ENCODE results near the gene NEURL2.
A peak's percentile ranks its signal among the peaks of the same experiment; 100 is the strongest.

The NEURL2 gene

GRCh38 chr20:45842169-45842812 is 48.7 kb downstream of the NEURL2 start:
- no peaks in the 10 kb centered on the region for H3K27me3 ChIP-seq (ENCODE audit: insufficient read depth, poor library complexity, severe bottlenecking)
- peaks cover 68% of the 10 kb centered on the region for H3K36me3 ChIP-seq (ENCODE audit: low read depth)
- DNase-seq (ENCODE audit: low spot score), result no peak
- no peaks in the 10 kb centered on the region for H3K4me1 ChIP-seq (ENCODE audit: insufficient read depth, poor library complexity, severe bottlenecking)
- no peak overlapping the region for H3K27ac ChIP-seq (ENCODE audit: poor library complexity, severe bottlenecking)
- TF ChIP-seq CTCF (IDR thresholded peaks at IDR 0.05; ENCODE audit: poor library complexity, severe bottlenecking), result no peak
- 0 out of 3 replicates have a peak, but pooled peaks have one; percentile 5 for ATAC-seq (ENCODE audit: low read depth)
- no peak overlapping the region for H3K4me3 ChIP-seq (ENCODE audit: severe bottlenecking)
- H3K9me3 ChIP-seq (ENCODE audit: severe bottlenecking), result no peaks in the 10 kb centered on the region

- peaks cover 61% of the 10 kb centered on the region for H3K36me3 ChIP-seq (ENCODE audit: low read depth)
- peak; percentile 19; the same call in 2 of the 3 replicates for ATAC-seq (ENCODE audit: low read depth)
Measured at GRCh38 chr20:45841407-45842129, 49.4 kb downstream of the NEURL2 start.

GRCh38 chr20:45840700-45841198 is 50.3 kb downstream of the NEURL2 start:
- Histone ChIP-seq H3K4me3 (ENCODE audit: severe bottlenecking) (no peak overlapping the region), H3K4me1 (ENCODE audit: insufficient read depth, poor library complexity, severe bottlenecking) (peaks cover 3% of the 10 kb centered on the region), H3K9me3 (ENCODE audit: severe bottlenecking) (no peaks in the 10 kb centered on the region), H3K27me3 (ENCODE audit: insufficient read depth, poor library complexity, severe bottlenecking) (no peaks in the 10 kb centered on the region), H3K27ac (ENCODE audit: poor library complexity, severe bottlenecking) (no peak overlapping the region), H3K36me3 (ENCODE audit: low read depth) (peaks cover 52% of the 10 kb centered on the region)
- DNase-seq (ENCODE audit: low spot score), result no peak
- no peak for TF ChIP-seq CTCF (IDR thresholded peaks at IDR 0.05; ENCODE audit: poor library complexity, severe bottlenecking)
- ATAC-seq (ENCODE audit: low read depth), result no peak; the same call in 2 of the 3 replicates

More at GRCh38 chr20:45841407-45842129, 49.4 kb downstream of the NEURL2 start:
- Histone ChIP-seq H3K27ac (ENCODE audit: poor library complexity, severe bottlenecking) (no peak overlapping the region), H3K4me3 (ENCODE audit: severe bottlenecking) (no peak overlapping the region), H3K27me3 (ENCODE audit: insufficient read depth, poor library complexity, severe bottlenecking) (no peaks in the 10 kb centered on the region), H3K9me3 (ENCODE audit: severe bottlenecking) (no peaks in the 10 kb centered on the region), H3K4me1 (ENCODE audit: insufficient read depth, poor library complexity, severe bottlenecking) (no peaks in the 10 kb centered on the region)
- DNase-seq (ENCODE audit: low spot score), result no peak
- TF ChIP-seq CTCF (IDR thresholded peaks at IDR 0.05; ENCODE audit: poor library complexity, severe bottlenecking), result no peak

All from RWPE2 (cell line).